ENCODE data around the gene SRSF11.

SRSF11 gene

GRCh38 chr1:70224954-70225353, 3.8 kb downstream of the SRSF11 start:
- no peak for DNase-seq

GRCh38 chr1:70227439-70227838, 6.3 kb downstream of the SRSF11 start:
- no peak for DNase-seq

- DNase-seq, result no peak
These were observed 7.5 kb downstream of the SRSF11 start for GRCh38 chr1:70228670-70229069.

GRCh38 chr1:70231475-70231874, 10.3 kb downstream of the SRSF11 start:
- no peak for DNase-seq

- DNase-seq, result no peak
These were observed 13.6 kb downstream of the SRSF11 start for GRCh38 chr1:70234733-70235132.

GRCh38 chr1:70239940-70240339, 18.8 kb downstream of the SRSF11 start:
- no peak for DNase-seq

- DNase-seq, result no peak
These were observed 25.9 kb downstream of the SRSF11 start for GRCh38 chr1:70247122-70247521.

GRCh38 chr1:70247768-70248167, 26.6 kb downstream of the SRSF11 start:
- DNase-seq, result no peak

- DNase-seq, result no peak
These were observed 27.5 kb downstream of the SRSF11 start for GRCh38 chr1:70248729-70249128.

GRCh38 chr1:70256664-70257063, 35.5 kb downstream of the SRSF11 start:
- no peak for DNase-seq

GRCh38 chr1:70264839-70265238, 43.7 kb downstream of the SRSF11 start:
- no peak for DNase-seq

- no peak for DNase-seq
These were observed 44.8 kb downstream of the SRSF11 start for GRCh38 chr1:70265946-70266345.

- no peak for DNase-seq
These were observed 56.7 kb downstream of the SRSF11 start for GRCh38 chr1:70277875-70278274.

- no peak for DNase-seq
These were observed 57.5 kb downstream of the SRSF11 start for GRCh38 chr1:70278710-70279109.

- DNase-seq, result no peak
These were observed 63.2 kb downstream of the SRSF11 start for GRCh38 chr1:70284366-70284765.

- no peak for DNase-seq
These were observed 65.3 kb downstream of the SRSF11 start for GRCh38 chr1:70286453-70286852.

- no peak for DNase-seq
These were observed 67.0 kb downstream of the SRSF11 start for GRCh38 chr1:70288166-70288565.

GRCh38 chr1:70290218-70290617, 69.0 kb downstream of the SRSF11 start:
- no peak for DNase-seq

GRCh38 chr1:70293186-70293843, 72.1 kb downstream of the SRSF11 start:
- DNase-seq, result no peak

GRCh38 chr1:70295749-70296148, 74.6 kb downstream of the SRSF11 start:
- DNase-seq, result no peak

GRCh38 chr1:70299472-70299871, 78.3 kb downstream of the SRSF11 start:
- no peak for DNase-seq
